Hepatocyte (in vitro differentiated cells): ENCODE results near the gene ASB4. TPM values are rescaled to one million over a fixed set of nuclear protein-coding genes. Genes with fewer than 3 reads are reported as not detected.

Experiments
- DNase-seq: peaks from one replicate; pipeline ENCODE4 v3.0.0-alpha.2; 2016; ENCODE audit warnings: low spot score
- H2AFZ ChIP-seq: fragments of 200-600 bp; sonication (generic); 2 replicates; pipeline ENCODE4 v1.6.0; 2016; ENCODE audit warnings: antibody characterized with exemption, mild to moderate bottlenecking
- H3K27ac ChIP-seq: fragments of 200-600 bp; sonication (generic); 2 replicates; pipeline ENCODE4 v1.5.1; 2016; ENCODE audit warnings: mild to moderate bottlenecking
- H3K27me3 ChIP-seq: fragments of 200-600 bp; sonication (generic); 2 replicates; pipeline ENCODE4 v1.6.1; 2016
- H3K36me3 ChIP-seq: fragments of 200-600 bp; sonication (generic); replicated peaks from 2 replicates; pipeline ENCODE4 v1.5.1; 2016; ENCODE audit warnings: low read depth; ENCODE audit not compliant: insufficient read depth
- H3K4me1 ChIP-seq: fragments of 200-600 bp; sonication (generic); 2 replicates; pipeline ENCODE4 v1.5.1; 2016; ENCODE audit warnings: mild to moderate bottlenecking, moderate library complexity; ENCODE audit not compliant: insufficient read depth
- H3K4me2 ChIP-seq: fragments of 200-600 bp; sonication (generic); 2 replicates; pipeline ENCODE4 v1.6.0; 2016
- H3K4me3 ChIP-seq: fragments of 200-600 bp; sonication (generic); 2 replicates; pipeline ENCODE4 v1.5.1; 2016; ENCODE audit warnings: mild to moderate bottlenecking
- H3K79me2 ChIP-seq: fragments of 200-600 bp; sonication (generic); 2 replicates; pipeline ENCODE4 v1.6.0; 2017; ENCODE audit warnings: mild to moderate bottlenecking
- H3K9me2 ChIP-seq: fragments of 200-600 bp; sonication (generic); replicated peaks from 2 replicates; pipeline ENCODE4 v1.6.0; 2017; ENCODE audit warnings: mild to moderate bottlenecking; ENCODE audit not compliant: insufficient read depth
- H3K9me3 ChIP-seq: fragments of 200-600 bp; sonication (generic); 2 replicates; pipeline ENCODE4 v1.5.1; 2016; ENCODE audit warnings: low read depth, mild to moderate bottlenecking
- H4K20me1 ChIP-seq: fragments of 200-600 bp; sonication (generic); 2 replicates; pipeline ENCODE4 v1.6.0; 2016; ENCODE audit warnings: mild to moderate bottlenecking; ENCODE audit not compliant: insufficient read depth, poor library complexity, severe bottlenecking
- CTCF ChIP-seq: fragments of 200-600 bp; sonication (generic); IDR thresholded peaks from 2 replicates; pipeline ENCODE4 v1.5.1; 2016; ENCODE audit warnings: antibody characterized with exemption, mild to moderate bottlenecking; ENCODE audit not compliant: poor library complexity
- EZH2 ChIP-seq: fragments of 200-600 bp; sonication (generic); IDR thresholded peaks from 2 replicates; pipeline ENCODE4 v1.6.1; 2016; ENCODE audit warnings: antibody characterized with exemption, mild to moderate bottlenecking, borderline replicate concordance
- EZH2phosphoT487 ChIP-seq: fragments of 200-600 bp; sonication (generic); IDR thresholded peaks from one replicate; pipeline ENCODE4 v1.6.1; 2018; ENCODE audit warnings: antibody characterized with exemption, mild to moderate bottlenecking, low read depth, moderate library complexity; ENCODE audit not compliant: unreplicated experiment, severe bottlenecking
- WGBS: methylation state at CpG from one replicate; pipeline ENCODE4 v1.1.6; 2016; ENCODE audit warnings: low lambda C conversion rate; ENCODE audit errors: missing lambda C conversion rate; 5-methylcytosine and 5-hydroxymethylcytosine counted together
- polyA plus RNA-seq: library from polyadenylated mRNA; unstranded; fragments of >200 nt; fragmentation: Nextera tagmentation; extraction: Ambion mirVana; gene quantifications from 2 replicates; pipeline ENCODE4 v1.2.1, GENCODE V29; 2016
- total RNA-seq: library from RNA; depleted of rRNA; stranded (reverse); fragments of >200 nt; gene quantifications from 2 replicates; pipeline ENCODE4 v1.2.3, GENCODE V29; 2014

ASB4 gene
- total and polyA plus RNA-seq, 2 experiments from 2014 or later = 0.03 to 0.35 TPM

- no peak overlapping the region for H3K4me3 ChIP-seq
- H2AFZ ChIP-seq = no peak overlapping the region
- no peaks in the 10 kb centered on the region for H3K27me3 ChIP-seq
- H4K20me1 ChIP-seq = no peaks in the 10 kb centered on the region
- 37% methylated on average over 8 of the region's 8 CpGs for WGBS
- no peak for DNase-seq
- H3K4me1 ChIP-seq = no peaks in the 10 kb centered on the region
- no peaks in the 10 kb centered on the region for H3K9me3 ChIP-seq
- no peaks in the 10 kb centered on the region for H3K79me2 ChIP-seq
- no peak overlapping the region for H3K4me2 ChIP-seq
- TF ChIP-seq EZH2 = no peak
- no peak for TF ChIP-seq CTCF
- TF ChIP-seq EZH2phosphoT487 = no peak
- H3K9me2 ChIP-seq = no peaks in the 10 kb centered on the region
- H3K27ac ChIP-seq = no peak overlapping the region
- no peaks in the 10 kb centered on the region for H3K36me3 ChIP-seq
Observed at GRCh38 chr7:95472581-95473161, 13.1 kb upstream of the ASB4 start.

GRCh38 chr7:95473276-95473985 is 12.3 kb upstream of the ASB4 start:
- H3K27ac ChIP-seq = no peak overlapping the region
- no peaks in the 10 kb centered on the region for H4K20me1 ChIP-seq
- H3K9me3 ChIP-seq = no peaks in the 10 kb centered on the region
- H3K4me3 ChIP-seq = no peak overlapping the region
- H2AFZ ChIP-seq = no peak overlapping the region
- no peaks in the 10 kb centered on the region for H3K9me2 ChIP-seq
- 76% methylated on average over 9 of the region's 9 CpGs for WGBS
- H3K79me2 ChIP-seq = no peaks in the 10 kb centered on the region
- H3K27me3 ChIP-seq = no peaks in the 10 kb centered on the region
- no peak for TF ChIP-seq EZH2phosphoT487
- TF ChIP-seq CTCF = no peak
- TF ChIP-seq EZH2 = no peak
- H3K36me3 ChIP-seq = no peaks in the 10 kb centered on the region
- H3K4me1 ChIP-seq = peaks cover 5% of the 10 kb centered on the region
- DNase-seq = no peak
- H3K4me2 ChIP-seq = no peak overlapping the region

GRCh38 chr7:95476072-95476847 is 9.5 kb upstream of the ASB4 start:
- peaks cover 5% of the 10 kb centered on the region for H3K4me1 ChIP-seq
- H4K20me1 ChIP-seq = no peaks in the 10 kb centered on the region
- peak overlapping the region; percentile 36 for H2AFZ ChIP-seq
- WGBS = 75% methylated on average over 9 of the region's 9 CpGs
- H3K36me3 ChIP-seq = no peaks in the 10 kb centered on the region
- no peak overlapping the region for H3K27ac ChIP-seq
- H3K9me2 ChIP-seq = no peaks in the 10 kb centered on the region
- H3K4me3 ChIP-seq = no peak overlapping the region
- H3K4me2 ChIP-seq = peak overlapping the region; percentile 60
- H3K27me3 ChIP-seq = no peaks in the 10 kb centered on the region
- TF ChIP-seq CTCF (no peak), EZH2phosphoT487 (no peak), EZH2 (no peak)
- no peak for DNase-seq
- H3K9me3 ChIP-seq = no peaks in the 10 kb centered on the region
- H3K79me2 ChIP-seq = no peaks in the 10 kb centered on the region
